HT-29 (cell line): ENCODE results near the gene LCN9. TPM values are rescaled to one million over a fixed set of nuclear protein-coding genes. Genes with fewer than 3 reads are reported as not detected.
"Not testable (repeated sequence)": the region's sequence is repeated elsewhere in the genome, so short reads cannot be mapped to it uniquely, and the experiment has no call there.

Experiments
- DNase-seq: peaks from one replicate; pipeline ENCODE4 v3.0.0-alpha.2; 2015; ENCODE audit warnings: low spot score
- total RNA-seq: library from RNA; depleted of rRNA; stranded (reverse); fragments of >200 nt; shearing (Covaris generic); gene quantifications from 2 replicates; pipeline ENCODE4 v1.2.3, GENCODE V29; 2014

Gene LCN9
- total RNA-seq, 1 experiment from 2014 or later = not detected

GRCh38 chr9:135647884-135648283 lies 15.2 kb upstream of the LCN9 start:
- no peak for DNase-seq

- no peak for DNase-seq
Observed at GRCh38 chr9:135648494-135649410, 14.4 kb upstream of the LCN9 start.

GRCh38 chr9:135649508-135649907 lies 13.6 kb upstream of the LCN9 start:
- no peak for DNase-seq

GRCh38 chr9:135650408-135650807 lies 12.7 kb upstream of the LCN9 start:
- no peak for DNase-seq

GRCh38 chr9:135655317-135655716 lies 7.8 kb upstream of the LCN9 start:
- no peak for DNase-seq

- no peak for DNase-seq
Observed at GRCh38 chr9:135657416-135657815, 5.7 kb upstream of the LCN9 start.

- DNase-seq = no peak
Observed at GRCh38 chr9:135659252-135659651, 3.9 kb upstream of the LCN9 start.

GRCh38 chr9:135660407-135660806 lies 2.7 kb upstream of the LCN9 start:
- DNase-seq = no peak

- DNase-seq = no peak
Observed at GRCh38 chr9:135661816-135662560, 1.1 kb upstream of the LCN9 start.

GRCh38 chr9:135663451-135663770 lies 302 bp downstream of the LCN9 start:
- DNase-seq = no peak

GRCh38 chr9:135663857-135664256 lies 748 bp downstream of the LCN9 start:
- no peak for DNase-seq

- no peak for DNase-seq
Observed at GRCh38 chr9:135664266-135664665, 1.2 kb downstream of the LCN9 start.

- no peak for DNase-seq
Observed at GRCh38 chr9:135664801-135665794, 2.0 kb downstream of the LCN9 start.

- no peak for DNase-seq
Observed at GRCh38 chr9:135665795-135666189, 2.7 kb downstream of the LCN9 start.

- no peak for DNase-seq
Observed at GRCh38 chr9:135666534-135667462, 3.7 kb downstream of the LCN9 start.

- no peak for DNase-seq
Observed at GRCh38 chr9:135667463-135668001, 4.4 kb downstream of the LCN9 start.

- DNase-seq = not testable (repeated sequence)
Observed at GRCh38 chr9:135669018-135669417, 5.9 kb downstream of the LCN9 start.

GRCh38 chr9:135669616-135670285 lies 6.6 kb downstream of the LCN9 start:
- no peak for DNase-seq

- DNase-seq = no peak
Observed at GRCh38 chr9:135670721-135671590, 7.8 kb downstream of the LCN9 start.
